ENCODE results near the gene POLR2A. TPM values are rescaled to one million over a fixed set of nuclear protein-coding genes. Genes with fewer than 3 reads are reported as not detected.
"Not testable (repeated sequence)": the region's sequence is repeated elsewhere in the genome, so short reads cannot be mapped to it uniquely, and the experiment has no call there.

POLR2A gene
- total and polyA plus RNA-seq, 5 donors, result 22.3 to 51.4 (median 44.2) TPM

GRCh38 chr17:7479213-7480088, 4.7 kb upstream of the POLR2A start, which contains the start of gene ZBTB4:
Gene ZBTB4 (minus strand): TSS chr17:7479631. CDS start chr17:7466801, 12,830 bp downstream.
- Histone ChIP-seq H3K4me3 (ENCODE audit: low read length) (peak within 1 kb of the TSS; percentile 98), H3K27me3 (ENCODE audit: control insufficient read depth, insufficient read depth) (no peaks in the 10 kb centered on the region), H3K9me3 (ENCODE audit: control insufficient read depth, low read length) (no peaks in the 10 kb centered on the region), H3K27ac (ENCODE audit: low read length) (peak within 1 kb of the TSS; percentile 93), H3K4me1 (ENCODE audit: control insufficient read depth, insufficient read depth, low read length) (peaks cover 15% of the 10 kb centered on the region)
- peak in 1 of 2 donors; percentile 1 for ATAC-seq
- intact Hi-C loops (cut with DNase I), result loop anchor here in 3 of 4 donors (5.0 kb wide), 2 partner anchors 42 to 132 kb away; partner anchors contain the start of genes FGF11 (in 2 of the 3) and TMEM102 (in 2 of the 3)
- peak; percentile 66 to 89 (median 89) for DNase-seq
- WGBS, result under 1% methylated on average over 92 of the region's 92 CpGs

GRCh38 chr17:7480089-7480384, 4.1 kb upstream of the POLR2A start:
- ATAC-seq (no peak), DNase-seq (no peak)
- Histone ChIP-seq H3K9me3 (ENCODE audit: control insufficient read depth, low read length) (no peaks in the 10 kb centered on the region), H3K27ac (ENCODE audit: low read length) (peak overlapping the region; percentile 93), H3K27me3 (ENCODE audit: control insufficient read depth, insufficient read depth) (no peaks in the 10 kb centered on the region), H3K4me3 (ENCODE audit: low read length) (peak overlapping the region; percentile 98), H3K4me1 (ENCODE audit: control insufficient read depth, insufficient read depth, low read length) (peaks cover 15% of the 10 kb centered on the region)
- WGBS, result 5% methylated on average over 8 of the region's 8 CpGs
- intact Hi-C loops (cut with DNase I), result loop anchor here in 1 of 4 donors (5.0 kb wide), 1 partner anchor 133 kb away; no protein-coding TSS in a partner anchor

- peak in 1 of 3 donors; percentile 9 for DNase-seq
- H3K27ac ChIP-seq (ENCODE audit: low read length), result peak within 1 kb of the TSS; percentile 93
- not testable (repeated sequence) for ATAC-seq; H3K27me3 ChIP-seq (ENCODE audit: control insufficient read depth, insufficient read depth); H3K9me3 ChIP-seq (ENCODE audit: control insufficient read depth, low read length); H3K4me3 ChIP-seq (ENCODE audit: low read length)
- intact Hi-C loops (cut with DNase I), result loop anchor here in 1 of 4 donors (5.0 kb wide), 1 partner anchor 134 kb away; no protein-coding TSS in a partner anchor
- peaks cover 13% of the 10 kb centered on the region for H3K4me1 ChIP-seq (ENCODE audit: control insufficient read depth, insufficient read depth, low read length)
- 96% methylated on average over 4 of the region's 4 CpGs for WGBS
Observed at GRCh38 chr17:7481275-7481674, 2.9 kb upstream of the POLR2A start, which contains the start of gene SLC35G6. Gene SLC35G6 (plus strand): TSS chr17:7481446. CDS start chr17:7481517, 71 bp downstream.

- not testable (repeated sequence) for H3K9me3 ChIP-seq (ENCODE audit: control insufficient read depth, low read length); ATAC-seq; H3K27ac ChIP-seq (ENCODE audit: low read length); H3K4me3 ChIP-seq (ENCODE audit: low read length); H3K27me3 ChIP-seq (ENCODE audit: control insufficient read depth, insufficient read depth); H3K4me1 ChIP-seq (ENCODE audit: control insufficient read depth, insufficient read depth, low read length)
- 83% methylated on average over 31 of the region's 31 CpGs for WGBS
- intact Hi-C loops (cut with DNase I), result loop anchor here in 1 of 4 donors (5.0 kb wide), 1 partner anchor 135 kb away; no protein-coding TSS in a partner anchor
- DNase-seq, result peak in 2 of 3 donors; percentile 17 to 50
Observed at GRCh38 chr17:7481842-7482741, 2.1 kb upstream of the POLR2A start.

- H3K4me1 ChIP-seq (ENCODE audit: control insufficient read depth, insufficient read depth, low read length), result not testable (repeated sequence)
- intact Hi-C loops (cut with DNase I), result loop anchor here in 1 of 4 donors (5.0 kb wide), 1 partner anchor 135 kb away; no protein-coding TSS in a partner anchor
Observed at GRCh38 chr17:7482742-7483088, 1.5 kb upstream of the POLR2A start.

GRCh38 chr17:7483255-7484066, 705 bp upstream of the POLR2A start:
- ATAC-seq (peak; percentile 77 to 81), DNase-seq (peak; percentile 96 to 98 (median 97))
- intact Hi-C loops (cut with DNase I), result loop anchor here in 1 of 4 donors (5.0 kb wide), 1 partner anchor 136 kb away; no protein-coding TSS in a partner anchor
- H3K4me3 ChIP-seq (ENCODE audit: low read length), result peak overlapping the region; percentile 75
- no peaks in the 10 kb centered on the region for H3K27me3 ChIP-seq (ENCODE audit: control insufficient read depth, insufficient read depth)
- no peaks in the 10 kb centered on the region for H3K9me3 ChIP-seq (ENCODE audit: control insufficient read depth, low read length)
- peak overlapping the region; percentile 100 for H3K27ac ChIP-seq (ENCODE audit: low read length)
- peaks cover 9% of the 10 kb centered on the region for H3K4me1 ChIP-seq (ENCODE audit: control insufficient read depth, insufficient read depth, low read length)
- WGBS, result under 1% methylated on average over 38 of the region's 38 CpGs

More at GRCh38 chr17:7482742-7483088, 1.5 kb upstream of the POLR2A start:
- 62% methylated on average over 6 of the region's 6 CpGs for WGBS
- H3K4me3 ChIP-seq (ENCODE audit: low read length); H3K9me3 ChIP-seq (ENCODE audit: control insufficient read depth, low read length); ATAC-seq; H3K27me3 ChIP-seq (ENCODE audit: control insufficient read depth, insufficient read depth): not testable (repeated sequence)
- H3K27ac ChIP-seq (ENCODE audit: low read length), result peak overlapping the region; percentile 100
- peak in 1 of 3 donors; percentile 21 for DNase-seq

- H3K9me3 ChIP-seq (ENCODE audit: control insufficient read depth, low read length), result no peaks in the 10 kb centered on the region
- no peaks in the 10 kb centered on the region for H3K27me3 ChIP-seq (ENCODE audit: control insufficient read depth, insufficient read depth)
- peaks cover 9% of the 10 kb centered on the region for H3K4me1 ChIP-seq (ENCODE audit: control insufficient read depth, insufficient read depth, low read length)
- H3K4me3 ChIP-seq (ENCODE audit: low read length), result peak overlapping the region; percentile 76
- under 1% methylated on average over 19 of the region's 19 CpGs for WGBS
- ATAC-seq, result no peak
- peak overlapping the region; percentile 74 for H3K27ac ChIP-seq (ENCODE audit: low read length)
- DNase-seq, result no peak
- intact Hi-C loops (cut with DNase I), result loop anchor here in 2 of 4 donors (5.0 kb wide), 2 partner anchors 93 to 138 kb away; partner anchors contain the start of gene PLSCR3 (in 1 of the 2)
Observed at GRCh38 chr17:7484919-7485377, 782 bp downstream of the POLR2A start.

GRCh38 chr17:7486181-7486580, 2.0 kb downstream of the POLR2A start:
- 45% methylated on average over 3 of the region's 3 CpGs for WGBS
- Histone ChIP-seq H3K4me1 (ENCODE audit: control insufficient read depth, insufficient read depth, low read length) (peaks cover 9% of the 10 kb centered on the region), H3K4me3 (ENCODE audit: low read length) (peak overlapping the region; percentile 34), H3K27ac (ENCODE audit: low read length) (no peak overlapping the region), H3K9me3 (ENCODE audit: control insufficient read depth, low read length) (no peaks in the 10 kb centered on the region), H3K27me3 (ENCODE audit: control insufficient read depth, insufficient read depth) (no peaks in the 10 kb centered on the region)
- ATAC-seq (no peak), DNase-seq (no peak)
- intact Hi-C loops (cut with DNase I), result loop anchor here in 1 of 4 donors (5.0 kb wide), 1 partner anchor 94 kb away; the partner anchor contains the start of gene PLSCR3

GRCh38 chr17:7490144-7490543, 6.0 kb downstream of the POLR2A start:
- intact Hi-C loops (cut with DNase I), result no loop called here
- peaks cover 12% of the 10 kb centered on the region for H3K4me1 ChIP-seq (ENCODE audit: control insufficient read depth, insufficient read depth, low read length)
- ATAC-seq, result no peak

GRCh38 chr17:7491583-7491982, 7.4 kb downstream of the POLR2A start:
- Histone ChIP-seq H3K4me3 (ENCODE audit: low read length) (no peak overlapping the region), H3K4me1 (ENCODE audit: control insufficient read depth, insufficient read depth, low read length) (peaks cover 10% of the 10 kb centered on the region), H3K27ac (ENCODE audit: low read length) (no peak overlapping the region), H3K9me3 (ENCODE audit: control insufficient read depth, low read length) (no peaks in the 10 kb centered on the region), H3K27me3 (ENCODE audit: control insufficient read depth, insufficient read depth) (no peaks in the 10 kb centered on the region)
- 98% methylated on average over 1 of the region's 1 CpG for WGBS
- DNase-seq (no peak), ATAC-seq (no peak)
- intact Hi-C loops (cut with DNase I), result no loop called here

More at GRCh38 chr17:7490144-7490543, 6.0 kb downstream of the POLR2A start:
- DNase-seq, result peak in 1 of 3 donors; percentile 13
- H3K9me3 ChIP-seq (ENCODE audit: control insufficient read depth, low read length), result no peaks in the 10 kb centered on the region
- no peak overlapping the region for H3K27ac ChIP-seq (ENCODE audit: low read length)
- WGBS, result 72% methylated on average over 8 of the region's 8 CpGs
- H3K4me3 ChIP-seq (ENCODE audit: low read length), result no peak overlapping the region
- H3K27me3 ChIP-seq (ENCODE audit: control insufficient read depth, insufficient read depth), result no peaks in the 10 kb centered on the region
